SIG-M5 treated with dmso at 0.1 percent for 504 hours (cell line): ENCODE measurements around the gene RNF113B.

ENCODE experiments used
- DNase-seq: peaks from one replicate; lab custom pipeline; 2025; ENCODE audit not compliant: unreplicated experiment; lab: John Stamatoyannopoulos, UW

Gene RNF113B

GRCh38 chr13:98204546-98204945 lies 27.5 kb upstream of the RNF113B start:
- no peak for DNase-seq

DNA sequence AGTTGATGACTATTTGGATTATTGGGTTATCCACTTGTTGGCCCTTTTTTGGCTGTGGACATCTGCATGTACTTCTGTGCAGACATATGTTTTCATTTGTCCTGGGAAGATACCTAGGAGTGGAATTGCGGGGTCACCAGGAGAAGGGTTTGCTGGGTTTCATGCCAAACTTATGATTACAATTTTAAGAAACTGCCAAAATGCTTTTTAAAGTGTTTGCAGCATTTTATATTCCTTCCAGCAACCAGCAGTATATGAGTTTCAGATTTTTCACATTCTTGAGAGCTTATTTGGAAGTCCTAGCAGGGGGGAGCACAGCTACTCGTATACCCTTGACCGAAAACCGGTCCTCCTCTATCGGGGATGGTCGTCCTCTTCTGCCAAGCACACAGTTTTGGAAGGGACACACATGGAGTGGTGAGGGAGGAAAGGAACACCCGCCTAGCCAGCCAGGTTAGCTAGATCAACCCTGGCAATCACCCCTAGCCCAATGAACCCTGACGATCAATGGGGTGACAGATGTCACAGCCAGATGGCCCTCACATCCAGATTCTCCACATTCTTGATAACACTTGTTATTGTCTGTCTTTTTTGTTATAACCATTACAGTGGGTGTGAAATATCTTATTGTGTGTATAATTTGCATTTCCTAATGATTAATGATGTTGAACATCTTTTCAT lies 26.7 kb upstream of the RNF113B start:
- no peak for DNase-seq

DNA sequence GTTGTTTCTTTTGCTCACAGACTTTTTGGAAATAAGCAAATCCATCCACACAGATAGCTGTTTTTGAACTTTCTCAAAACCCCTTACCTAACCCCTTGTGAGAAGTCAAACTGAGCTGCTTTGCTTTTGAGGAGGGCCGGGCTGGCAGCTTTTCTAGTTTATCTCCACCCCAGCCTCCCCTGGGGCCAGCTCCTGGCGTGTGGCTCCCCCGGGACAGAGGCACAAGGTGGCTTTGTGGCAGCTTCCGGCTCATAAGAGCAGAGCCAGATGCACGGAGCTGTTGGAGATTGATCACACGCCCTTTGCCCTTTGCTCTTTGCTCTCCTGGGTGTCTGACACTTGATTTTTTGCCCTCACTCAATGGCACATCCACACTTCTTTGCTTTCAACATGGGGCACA lies 24.9 kb upstream of the RNF113B start:
- no peak for DNase-seq

DNA sequence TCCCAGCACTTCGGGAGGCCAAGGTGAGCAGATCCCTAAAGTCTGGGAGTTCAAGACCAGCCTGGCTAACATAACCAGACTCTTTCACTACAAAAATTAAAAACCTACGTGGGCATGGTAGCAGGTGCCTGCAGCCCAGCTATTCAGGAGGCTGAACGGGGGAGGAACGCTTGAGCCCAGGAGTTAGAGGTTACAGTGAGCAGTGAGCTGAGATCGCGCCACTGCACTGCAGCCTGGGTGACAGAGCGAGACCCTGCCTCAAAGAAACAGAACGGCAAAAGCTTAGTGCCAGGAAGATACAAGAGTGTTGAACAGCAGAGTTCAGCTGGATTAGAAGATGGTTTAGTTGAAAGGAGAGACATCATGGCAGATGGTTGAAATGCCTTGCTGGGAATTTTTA lies 24.1 kb upstream of the RNF113B start:
- no peak for DNase-seq

DNA sequence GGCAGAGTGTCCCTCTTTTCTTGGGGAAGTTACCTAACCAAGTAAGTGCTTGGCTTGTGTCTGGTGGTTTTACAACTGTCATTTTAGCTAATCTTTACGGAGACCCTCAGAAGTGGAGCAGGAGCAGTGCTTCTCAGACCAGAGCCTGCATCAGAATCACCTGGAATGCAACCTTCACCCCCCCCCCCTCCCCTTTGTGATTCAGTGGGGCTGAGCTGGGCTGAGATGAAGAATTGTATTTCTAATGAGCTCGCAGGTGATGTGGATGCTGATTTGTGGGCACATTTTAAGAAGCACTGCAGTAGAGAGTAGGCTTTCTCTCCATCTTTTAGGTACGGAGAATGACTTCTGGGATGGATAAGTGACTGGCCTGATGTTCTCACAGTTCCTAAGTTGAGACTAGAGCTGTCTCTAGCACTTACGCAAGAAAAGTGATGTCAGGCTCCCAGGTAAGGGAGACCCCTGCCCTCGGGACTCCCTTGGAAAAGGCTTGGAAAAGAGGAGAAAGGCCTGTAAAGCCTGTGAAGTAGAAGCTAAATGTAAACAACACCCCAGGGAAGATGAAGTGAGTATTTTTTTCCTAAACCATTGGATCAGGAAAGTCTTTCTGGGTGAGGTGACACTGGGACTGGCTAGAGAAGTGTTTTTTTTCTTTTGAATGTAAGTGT lies 23.3 kb upstream of the RNF113B start:
- DNase-seq = no peak

DNA sequence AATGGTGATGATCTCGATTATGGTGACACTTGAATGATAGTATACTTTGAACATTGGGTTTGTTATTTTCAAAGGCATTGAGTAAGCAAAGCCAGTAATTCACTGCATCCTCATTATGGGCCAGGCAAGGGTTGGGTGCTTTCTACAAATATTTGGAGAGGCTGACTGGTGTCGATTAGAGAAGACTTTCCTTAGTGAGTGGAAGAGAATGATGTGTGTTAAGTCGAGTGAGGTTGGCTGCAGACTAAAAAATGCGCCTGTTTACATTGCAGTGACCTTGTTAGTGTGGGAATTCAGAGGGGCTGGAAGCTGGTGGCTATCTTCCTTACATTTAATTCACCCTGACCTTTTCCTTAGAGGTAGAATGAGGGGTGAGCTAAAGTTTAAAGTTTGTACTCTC lies 22.4 kb upstream of the RNF113B start:
- DNase-seq = no peak

DNA sequence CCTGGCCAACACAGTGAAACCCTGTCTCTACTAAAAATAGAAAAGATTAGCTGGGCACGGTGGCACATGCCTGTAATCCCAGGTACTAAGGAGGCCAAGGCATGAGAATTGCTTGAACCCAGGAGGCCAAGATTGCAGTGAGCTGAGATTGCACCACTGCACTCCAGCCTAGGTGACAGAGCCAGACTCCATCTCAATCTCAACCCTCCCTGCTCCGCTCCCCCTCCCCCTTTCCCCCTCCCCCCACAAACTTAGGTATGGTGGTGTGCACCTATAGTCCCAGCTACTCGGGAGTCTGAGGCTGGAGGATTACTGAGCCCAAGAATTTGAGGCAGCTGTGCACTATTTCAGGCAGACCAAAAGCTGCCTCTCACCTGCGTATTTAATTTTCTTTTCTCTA lies 21.6 kb upstream of the RNF113B start:
- DNase-seq = no peak

DNA sequence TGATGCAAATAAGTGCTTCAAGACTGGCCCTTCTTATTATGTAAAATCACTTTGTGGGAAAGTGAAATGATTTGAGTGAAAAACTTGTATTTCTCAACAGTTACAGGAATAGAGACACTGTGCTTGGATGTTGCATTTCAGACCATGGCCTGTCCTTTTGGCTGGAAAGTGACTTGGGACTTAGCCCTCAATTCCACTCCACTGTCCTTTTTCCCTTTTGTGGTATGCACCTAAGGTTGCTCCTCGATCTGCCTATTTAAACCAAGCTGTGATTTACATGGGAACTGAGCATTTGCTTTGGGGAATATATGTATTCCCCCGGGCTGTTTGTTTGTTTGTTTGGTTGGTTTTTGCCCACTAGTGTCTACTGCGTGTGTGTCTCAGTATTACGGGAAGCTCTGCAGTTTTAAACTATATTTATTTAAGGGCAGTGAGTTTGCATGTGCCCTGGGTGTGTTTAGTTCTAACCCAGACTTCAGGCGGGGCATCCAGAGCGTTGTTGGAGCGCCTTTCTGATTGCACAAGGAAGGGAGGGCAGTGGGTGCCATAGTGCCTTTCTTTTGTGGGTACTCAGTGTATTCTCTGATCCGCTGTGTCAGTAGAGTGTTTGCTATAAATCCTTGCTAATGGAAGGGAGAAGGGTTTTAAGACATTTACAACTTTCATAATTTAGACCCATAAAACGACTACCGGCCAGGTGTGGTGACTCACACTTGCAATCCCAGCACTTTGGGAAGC lies 18.2 kb upstream of the RNF113B start:
- no peak for DNase-seq

- no peak for DNase-seq
These were observed 14.9 kb upstream of the RNF113B start for GRCh38 chr13:98192008-98192407.

- no peak for DNase-seq
These were observed 13.9 kb upstream of the RNF113B start for GRCh38 chr13:98190889-98191444.

GRCh38 chr13:98189841-98190505 lies 12.9 kb upstream of the RNF113B start:
- no peak for DNase-seq

GRCh38 chr13:98188544-98189166 lies 11.6 kb upstream of the RNF113B start:
- DNase-seq = no peak

DNA sequence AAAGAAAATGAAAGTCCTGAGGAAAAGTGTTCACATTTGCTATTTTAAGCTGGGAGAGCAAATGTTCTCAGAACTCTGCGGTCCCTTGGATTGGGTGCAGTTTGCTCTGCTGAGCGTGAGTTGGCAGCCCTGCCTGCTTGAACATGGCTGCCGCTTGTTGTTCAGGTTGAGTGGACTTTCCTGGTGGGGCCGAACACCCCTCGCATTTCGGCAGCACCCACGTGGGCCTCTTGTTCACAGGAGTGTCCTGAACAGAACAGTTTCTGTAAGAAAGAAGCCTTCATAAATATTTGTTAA lies 10.8 kb upstream of the RNF113B start:
- DNase-seq = no peak

DNA sequence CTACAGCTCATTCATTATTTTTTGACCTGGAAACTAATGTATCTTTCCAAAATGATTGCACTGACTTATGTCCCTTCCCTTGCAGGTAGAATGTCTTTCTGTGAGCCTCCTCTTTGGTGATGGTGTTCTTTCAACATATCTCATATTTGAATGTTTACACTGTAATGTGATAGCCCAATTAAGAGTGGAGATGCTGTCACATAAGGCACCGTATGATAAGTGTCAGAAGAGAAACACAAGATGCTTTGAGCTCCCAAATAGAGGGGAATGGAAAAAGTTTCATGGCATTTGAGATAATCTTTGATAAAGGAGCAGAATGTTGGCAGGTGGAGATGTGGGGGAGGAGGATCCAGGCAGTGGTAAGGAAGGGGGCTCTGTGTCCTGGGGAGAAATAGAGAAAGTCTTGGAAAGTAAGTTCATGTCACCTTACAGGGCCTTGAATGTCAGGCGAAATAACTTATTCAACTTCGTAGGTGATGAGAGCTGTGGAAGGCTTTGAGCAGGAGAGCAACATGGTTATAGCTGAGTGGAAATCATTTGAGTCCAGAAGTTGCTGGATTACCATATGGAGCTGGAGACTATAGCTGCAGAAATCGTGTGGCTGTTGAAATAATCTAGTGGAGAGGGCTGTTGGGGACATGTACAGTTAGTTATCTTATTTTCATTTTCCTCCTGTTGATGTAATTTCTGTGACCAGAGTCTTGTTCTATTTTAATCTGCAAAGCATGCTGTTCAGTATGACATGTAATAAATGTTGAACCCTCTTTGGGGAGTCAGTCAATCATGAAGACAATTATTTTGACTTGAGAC lies 10.3 kb upstream of the RNF113B start:
- DNase-seq = no peak

DNA sequence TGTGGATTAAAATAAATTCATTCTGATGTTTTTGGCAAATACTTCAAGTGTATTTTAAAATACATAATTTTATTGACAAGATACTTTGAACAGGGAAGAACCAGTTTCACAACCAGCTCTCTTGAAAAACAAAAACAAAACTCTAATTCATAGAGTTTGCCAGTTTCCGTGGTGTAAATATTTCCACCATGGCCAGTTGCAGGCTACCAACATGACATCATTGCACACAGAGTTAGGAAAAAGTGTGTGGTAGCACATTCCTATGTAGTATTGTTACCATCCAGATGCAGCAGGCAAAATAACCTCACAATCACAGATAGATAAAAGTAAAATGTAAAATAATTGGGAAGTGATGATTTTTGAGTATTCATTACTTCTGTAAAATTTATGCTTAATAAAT lies 7.7 kb upstream of the RNF113B start:
- DNase-seq = no peak

DNA sequence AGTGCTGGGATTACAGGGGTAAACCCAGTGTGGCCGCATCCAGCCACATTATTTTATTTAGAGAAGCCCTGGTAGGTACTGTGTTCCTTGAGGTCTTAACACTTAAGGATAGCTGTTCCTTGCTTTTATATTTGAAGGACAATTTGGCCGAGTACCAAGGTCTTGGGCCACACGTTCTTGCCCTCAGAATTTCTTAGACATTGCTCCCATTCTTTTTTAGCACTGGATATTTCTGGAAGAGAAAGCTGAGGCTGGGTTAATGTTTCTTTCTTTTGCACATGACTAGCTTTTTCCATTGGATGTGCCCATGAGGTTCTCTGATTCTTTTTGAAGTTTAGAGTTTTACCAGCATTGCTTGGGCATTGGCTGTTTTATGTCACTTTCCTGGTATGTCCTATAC lies 5.5 kb upstream of the RNF113B start:
- DNase-seq = no peak

DNA sequence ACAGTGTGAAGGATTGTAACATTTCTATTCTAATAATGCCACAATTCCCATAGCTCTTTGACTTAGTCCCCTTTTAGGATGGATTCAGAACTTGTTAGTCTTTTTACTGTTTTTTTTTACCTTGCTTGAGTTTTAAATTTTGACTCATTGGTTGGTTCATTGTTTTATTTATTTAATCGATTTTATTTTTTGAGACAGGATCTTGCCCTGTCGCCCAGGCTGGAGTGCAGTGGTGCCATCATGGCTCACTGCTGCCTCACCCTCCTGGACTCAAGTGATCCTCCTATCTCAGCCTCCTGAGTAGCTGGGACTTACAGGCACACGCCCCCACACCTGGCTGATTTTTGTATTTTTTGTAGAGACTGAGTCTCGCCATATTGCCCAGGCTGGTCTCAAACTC lies 5.1 kb upstream of the RNF113B start:
- DNase-seq = no peak

DNA sequence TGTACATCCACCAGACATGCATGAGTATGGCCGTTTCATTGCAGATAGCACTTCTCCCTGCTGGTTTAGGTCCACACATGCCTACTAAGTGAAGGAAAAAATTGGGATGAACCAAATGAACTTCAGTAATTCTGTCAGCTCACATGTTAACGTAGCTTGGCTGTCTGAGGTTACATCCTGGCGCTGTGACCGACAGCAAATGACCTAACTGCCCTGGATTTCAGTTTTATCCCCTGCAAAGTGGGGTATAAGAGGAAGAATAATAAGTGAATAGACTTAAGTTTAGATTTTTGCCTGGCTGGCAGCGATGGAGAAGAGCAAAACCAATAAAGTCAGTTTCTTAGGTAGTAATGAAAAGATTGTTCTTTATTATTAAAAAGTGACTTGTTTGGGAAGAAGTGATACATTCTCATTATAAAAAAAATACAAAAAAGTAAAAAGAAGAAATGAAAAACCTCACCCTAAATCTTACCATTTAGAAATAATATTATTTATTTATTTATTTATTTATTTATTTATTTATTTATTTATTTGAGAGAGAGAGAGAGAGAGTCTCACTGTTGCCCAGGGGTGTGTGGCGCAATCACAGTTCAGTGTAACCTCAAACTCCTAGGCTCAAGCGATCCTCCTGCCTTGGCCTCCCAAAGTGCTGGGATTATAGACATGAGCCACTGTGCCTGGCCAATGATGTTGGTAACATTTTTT lies 4.2 kb upstream of the RNF113B start:
- no peak for DNase-seq

- DNase-seq = no peak
These were observed 3.0 kb upstream of the RNF113B start for GRCh38 chr13:98180092-98180491.

GRCh38 chr13:98175823-98176222 lies 1.2 kb downstream of the RNF113B start:
- DNase-seq = no peak
